Measurements from ENCODE around the gene TRIM38.

The TRIM38 gene

GRCh38 chr6:26028746-26029569 lies 66.4 kb downstream of the TRIM38 start:
- no peak for DNase-seq

GRCh38 chr6:26029570-26029856 lies 66.9 kb downstream of the TRIM38 start:
- DNase-seq = no peak

GRCh38 chr6:26029857-26030653 lies 67.5 kb downstream of the TRIM38 start:
- no peak for DNase-seq

- DNase-seq = no peak
These were observed 68.1 kb downstream of the TRIM38 start for GRCh38 chr6:26030716-26031115.

GRCh38 chr6:26031151-26031594 lies 68.6 kb downstream of the TRIM38 start:
- no peak for DNase-seq

- peak; percentile 65 to 85 for DNase-seq
These were observed 69.2 kb downstream of the TRIM38 start for GRCh38 chr6:26031595-26032339.

- no peak for DNase-seq
These were observed 69.9 kb downstream of the TRIM38 start for GRCh38 chr6:26032340-26033084.

- peak; percentile 26 to 91 for DNase-seq
These were observed 70.7 kb downstream of the TRIM38 start for GRCh38 chr6:26033085-26033940.

- DNase-seq = no peak
These were observed 71.3 kb downstream of the TRIM38 start for GRCh38 chr6:26033941-26034354.

GRCh38 chr6:26034905-26035304 lies 72.3 kb downstream of the TRIM38 start:
- DNase-seq = no peak
